HG02981 (cell line): Measurements from ENCODE around the gene MICAL1.

Experiments used
- ATAC-seq: cut with Tn5 transposase; IDR thresholded peaks from one replicate; pipeline ENCODE4 v1.9.1; 2021; ENCODE audit warnings: mild to moderate bottlenecking, moderate library complexity; ENCODE audit not compliant: unreplicated experiment

MICAL1 gene

GRCh38 chr6:109440331-109441068, 15.1 kb downstream of the MICAL1 start, which contains the start of the genes PPIL6 and SMPD2:
Gene PPIL6, minus strand, starts transcription at chr6:109440628. Its CDS starts 38 bp downstream, at chr6:109440590.
Gene SMPD2, plus strand, starts transcription at chr6:109440724. Its CDS starts 398 bp downstream, at chr6:109441122.
- peak; percentile 86 for ATAC-seq

- no peak for ATAC-seq
Observed at GRCh38 chr6:109436041-109436440, 19.5 kb downstream of the MICAL1 start.

- no peak for ATAC-seq
Observed at GRCh38 chr6:109434456-109434855, 21.1 kb downstream of the MICAL1 start.

- ATAC-seq = no peak
Observed at GRCh38 chr6:109429496-109429895, 26.1 kb downstream of the MICAL1 start.

GRCh38 chr6:109428889-109429477, 26.6 kb downstream of the MICAL1 start:
- ATAC-seq = no peak

GRCh38 chr6:109424946-109425345, 30.6 kb downstream of the MICAL1 start:
- no peak for ATAC-seq

DNA sequence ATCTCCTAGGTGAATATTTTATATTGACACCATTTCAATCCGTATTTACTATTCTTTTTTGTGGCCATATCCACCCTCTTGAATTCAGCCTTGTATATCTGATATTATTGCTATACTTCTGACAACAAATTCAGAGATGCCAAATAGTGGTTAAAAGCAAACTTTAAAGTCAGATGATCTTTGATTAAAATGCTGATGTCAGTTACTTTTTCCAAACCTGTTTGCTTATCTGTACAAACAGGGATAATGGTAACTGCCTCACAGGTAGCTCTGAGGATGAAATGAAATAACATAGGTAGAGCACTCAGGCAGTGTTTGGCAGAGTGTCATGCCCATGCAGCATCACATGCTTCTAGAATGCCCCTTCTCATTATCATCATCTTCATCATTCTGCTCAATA, 34.4 kb downstream of the MICAL1 start:
- ATAC-seq = no peak

DNA sequence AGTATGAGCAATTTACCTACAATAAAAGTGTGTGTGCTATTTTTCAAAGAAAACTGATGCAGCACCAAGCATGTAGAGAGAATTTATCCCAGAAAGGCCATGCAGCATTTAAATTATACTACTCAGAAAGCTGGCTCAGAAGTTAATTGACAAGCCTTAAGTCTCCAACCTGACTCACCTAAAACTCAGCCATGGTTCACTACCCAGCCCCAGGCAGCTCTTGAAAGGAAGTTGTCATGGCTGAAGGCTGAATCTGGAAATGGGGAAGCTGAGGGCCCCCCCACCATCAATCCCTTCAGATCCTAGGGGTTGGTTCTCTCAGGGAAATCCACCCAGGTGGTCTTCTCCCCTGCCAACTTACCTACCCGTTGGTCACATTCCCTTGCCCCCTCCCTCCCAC, 34.8 kb downstream of the MICAL1 start:
- ATAC-seq = no peak

- no peak for ATAC-seq
Observed at GRCh38 chr6:109417646-109418045, 37.9 kb downstream of the MICAL1 start.

- ATAC-seq = no peak
Observed at GRCh38 chr6:109411034-109411433, 44.5 kb downstream of the MICAL1 start.

DNA sequence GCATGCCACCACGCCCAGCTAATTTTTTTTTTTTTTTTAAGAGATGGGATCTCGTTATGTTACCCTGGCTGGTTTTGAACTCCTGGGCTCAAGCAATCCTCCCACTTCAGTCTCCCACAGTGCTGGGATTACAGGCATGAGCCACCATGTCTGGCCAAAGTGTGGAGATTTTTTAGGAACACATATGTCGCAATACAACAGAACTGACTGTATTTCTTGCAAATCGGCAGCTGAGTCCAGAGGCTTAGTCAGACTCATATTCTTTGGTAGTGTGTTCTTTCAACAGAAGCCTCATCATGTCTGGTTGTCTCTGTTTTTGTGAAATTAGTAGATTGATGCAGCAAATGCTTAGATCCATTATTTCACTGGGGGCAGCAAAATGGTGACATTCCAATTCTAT, 49.4 kb downstream of the MICAL1 start:
- ATAC-seq = no peak

DNA sequence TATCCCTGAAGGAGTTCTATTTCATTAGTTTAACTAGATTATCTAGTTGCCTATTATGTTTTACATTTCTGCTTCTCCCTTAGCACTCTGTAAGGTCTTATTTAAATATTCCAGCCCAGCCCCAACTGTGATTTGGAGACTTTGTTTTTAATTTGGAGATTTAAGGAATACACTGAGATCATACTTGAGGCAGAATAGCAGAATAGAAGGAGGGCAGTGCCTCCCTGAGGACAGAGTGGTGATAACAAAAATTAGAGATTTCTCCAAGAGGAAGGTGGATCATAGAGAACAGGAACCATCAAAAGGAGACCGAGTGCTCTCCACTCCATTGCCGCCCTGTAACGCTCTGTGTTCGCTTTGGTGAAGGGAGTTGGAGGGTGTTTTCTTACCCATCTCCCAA, 58.6 kb downstream of the MICAL1 start:
- no peak for ATAC-seq

GRCh38 chr6:109396046-109396718, 59.4 kb downstream of the MICAL1 start:
- no peak for ATAC-seq
